H9 (cell line): ENCODE measurements around the gene TTC39C. TPM values are rescaled to one million over a fixed set of nuclear protein-coding genes. Genes with fewer than 3 reads are reported as not detected.

Experiments used
- DNase-seq: peaks from one replicate; pipeline ENCODE4 v3.0.0-alpha.2; 2017
- H2AFZ ChIP-seq: one replicate; pipeline ENCODE4 v1.6.1; 2013; ENCODE audit warnings: mild to moderate bottlenecking, low read length, control low read depth, moderate library complexity
- H2AK5ac ChIP-seq: 2 replicates; pipeline ENCODE4 v1.6.1; 2013; ENCODE audit warnings: low read length, control low read depth, mixed read lengths; ENCODE audit not compliant: insufficient read length
- H2BK120ac ChIP-seq: one replicate; pipeline ENCODE4 v1.6.1; 2013; ENCODE audit warnings: low read depth, mild to moderate bottlenecking, low read length, control low read depth, inconsistent platforms; ENCODE audit not compliant: poor library complexity, severe bottlenecking
- H2BK12ac ChIP-seq: 2 replicates; pipeline ENCODE4 v1.6.1; 2013; ENCODE audit warnings: low read length, control low read depth, mixed read lengths, low read depth; ENCODE audit not compliant: insufficient read length
- H2BK15ac ChIP-seq: 2 replicates; pipeline ENCODE4 v1.6.1; 2013; ENCODE audit warnings: low read depth, low read length, control low read depth
- H2BK20ac ChIP-seq: one replicate; pipeline ENCODE4 v1.6.1; 2013; ENCODE audit warnings: low read depth, mild to moderate bottlenecking, low read length, control low read depth, inconsistent platforms; ENCODE audit not compliant: poor library complexity, severe bottlenecking
- H2BK5ac ChIP-seq: 2 replicates; pipeline ENCODE4 v1.6.1; 2013; ENCODE audit warnings: low read length, control low read depth, mixed read lengths; ENCODE audit not compliant: insufficient read length
- H3K14ac ChIP-seq: 2 replicates; pipeline ENCODE4 v1.6.1; 2013; ENCODE audit warnings: low read length, control low read depth; ENCODE audit not compliant: insufficient read depth
- H3K18ac ChIP-seq: 2 replicates; pipeline ENCODE4 v1.6.1; 2013; ENCODE audit warnings: low read depth, mild to moderate bottlenecking, mixed read lengths, low read length, control low read depth; ENCODE audit not compliant: insufficient read length
- H3K23ac ChIP-seq: 2 replicates; pipeline ENCODE4 v1.6.1; 2013; ENCODE audit warnings: low read length, control low read depth, mixed read lengths, low read depth; ENCODE audit not compliant: insufficient read length
- H3K23me2 ChIP-seq: 2 replicates; pipeline ENCODE4 v1.6.1; 2013; ENCODE audit warnings: low read depth, mild to moderate bottlenecking, mixed read lengths, low read length, control low read depth; ENCODE audit not compliant: insufficient read length, poor library complexity, severe bottlenecking
- H3K27ac ChIP-seq: 2 replicates; pipeline ENCODE4 v1.5.1; 2013; ENCODE audit warnings: low read length, control low read depth, mixed read lengths, low read depth; ENCODE audit not compliant: insufficient read length
- H3K27me3 ChIP-seq: 2 replicates; pipeline ENCODE4 v1.6.1; 2013; ENCODE audit warnings: low read length, control low read depth, inconsistent platforms; ENCODE audit not compliant: insufficient read depth
- H3K4ac ChIP-seq: 2 replicates; pipeline ENCODE4 v1.6.1; 2013; ENCODE audit warnings: low read depth, mild to moderate bottlenecking, control low read depth, inconsistent platforms, low read length, moderate library complexity
- H3K4me1 ChIP-seq: 2 replicates; pipeline ENCODE4 v1.6.1; 2013; ENCODE audit warnings: low read length, control low read depth, inconsistent platforms; ENCODE audit not compliant: insufficient read depth
- H3K4me2 ChIP-seq: 2 replicates; pipeline ENCODE4 v1.6.1; 2013; ENCODE audit warnings: low read length, control low read depth, mixed read lengths; ENCODE audit not compliant: insufficient read length, insufficient read depth
- H3K56ac ChIP-seq: 2 replicates; pipeline ENCODE4 v1.6.1; 2013; ENCODE audit warnings: low read depth, mild to moderate bottlenecking, mixed read lengths, low read length, control low read depth; ENCODE audit not compliant: insufficient read length
- H3K79me1 ChIP-seq: 2 replicates; pipeline ENCODE4 v1.6.1; 2013; ENCODE audit warnings: low read depth, mild to moderate bottlenecking, moderate library complexity, low read length, control low read depth, inconsistent platforms; ENCODE audit not compliant: insufficient read depth, poor library complexity, severe bottlenecking
- H3K79me2 ChIP-seq: 2 replicates; pipeline ENCODE4 v1.6.1; 2013; ENCODE audit warnings: low read length, control low read depth, inconsistent platforms; ENCODE audit not compliant: insufficient read depth
- H3K9ac ChIP-seq: 2 replicates; pipeline ENCODE4 v1.6.1; 2013; ENCODE audit warnings: low read length, control low read depth, mixed read lengths; ENCODE audit not compliant: insufficient read length; ENCODE audit errors: extremely low read depth
- H3K9me3 ChIP-seq: one replicate; pipeline ENCODE4 v1.6.1; 2013; ENCODE audit warnings: low read depth, low read length, inconsistent platforms; ENCODE audit not compliant: control insufficient read depth
- H3T11ph ChIP-seq: one replicate; pipeline ENCODE4 v1.6.1; 2013; ENCODE audit warnings: mild to moderate bottlenecking, low read length, control low read depth, inconsistent platforms
- H4K20me1 ChIP-seq: one replicate; pipeline ENCODE4 v1.6.1; 2013; ENCODE audit not compliant: control insufficient read depth, insufficient read length, insufficient read depth
- H4K5ac ChIP-seq: 2 replicates; pipeline ENCODE4 v1.6.1; 2013; ENCODE audit warnings: low read depth, mild to moderate bottlenecking, mixed read lengths, low read length, control low read depth; ENCODE audit not compliant: insufficient read length
- H4K8ac ChIP-seq: replicated peaks from 2 replicates; pipeline ENCODE4 v1.6.1; 2013; ENCODE audit warnings: low read length, control low read depth, mixed read lengths, low read depth; ENCODE audit not compliant: insufficient read length
- H4K91ac ChIP-seq: 2 replicates; pipeline ENCODE4 v1.6.1; 2013; ENCODE audit warnings: low read depth, mild to moderate bottlenecking, moderate library complexity, mixed read lengths, low read length, control low read depth; ENCODE audit not compliant: insufficient read length
- H3K27ac Mint-ChIP-seq, 3 experiments: 2 replicates in 2 of 3; 3 replicates in 1 of 3; pipeline ENCODE4 v1.8.0; 2020 to 2021; ENCODE audit warnings: mixed read lengths in 3 of 3, mild to moderate bottlenecking in 1 of 3, moderate library complexity in 1 of 3
- H3K27me3 Mint-ChIP-seq: 2 replicates; pipeline ENCODE4 v1.8.0; 2021; ENCODE audit warnings: low read depth, mild to moderate bottlenecking, moderate library complexity, mixed read lengths
- H3K36me3 Mint-ChIP-seq, 3 experiments: 2 replicates in 2 of 3; 3 replicates in 1 of 3; pipeline ENCODE4 v1.8.0; 2020 to 2021; ENCODE audit warnings: low read depth in 3 of 3, mixed read lengths in 3 of 3; ENCODE audit not compliant: insufficient read depth in 1 of 3
- H3K4me1 Mint-ChIP-seq, 2 experiments: 2 replicates each; pipeline ENCODE4 v1.8.0; 2020; ENCODE audit warnings: mixed read lengths in 2 of 2
- H3K4me3 Mint-ChIP-seq, 2 experiments: 2 replicates in 1 of 2; 3 replicates in 1 of 2; pipeline ENCODE4 v1.8.0; 2020 to 2021; ENCODE audit warnings: mild to moderate bottlenecking in 2 of 2, mixed read lengths in 2 of 2, moderate library complexity in 1 of 2
- H3K9me3 Mint-ChIP-seq, 2 experiments: 2 replicates in 1 of 2; 3 replicates in 1 of 2; pipeline ENCODE4 v1.8.0; 2020; ENCODE audit warnings: mild to moderate bottlenecking in 2 of 2, mixed read lengths in 2 of 2, moderate library complexity in 1 of 2
- CTCF ChIP-seq: fragments of 200-600 bp; sonication (generic); conservative IDR thresholded peaks from 3 replicates; pipeline ENCODE4 v1.8.0; 2021; ENCODE audit warnings: antibody characterized with exemption, mild to moderate bottlenecking
- WGBS: extraction: QIAGEN DNeasy Blood & Tissue Kit; methylation state at CpG from one replicate; pipeline ENCODE4 v1.1.7; 2013; ENCODE audit warnings: missing lambda C conversion rate, low lambda C conversion rate, mixed read lengths; ENCODE audit not compliant: insufficient read length; ENCODE audit errors: extremely low coverage; 5-methylcytosine and 5-hydroxymethylcytosine counted together
- total RNA-seq: library from RNA; stranded (reverse); gene quantifications from 2 replicates; pipeline ENCODE4 v1.2.1, GENCODE V29; 2021

Gene TTC39C
- total RNA-seq, 1 experiment from 2014 or later: 18.0 TPM

GRCh38 chr18:24115628-24116027, 101.1 kb downstream of the TTC39C start:
- Histone ChIP-seq H3K4me1 (no peaks in the 10 kb centered on the region), H3K27me3 (no peaks in the 10 kb centered on the region), H4K91ac (no peak overlapping the region), H4K5ac (no peak overlapping the region), H3K4ac (no peak overlapping the region), H4K20me1 (no peaks in the 10 kb centered on the region), H2AK5ac (no peak overlapping the region), H3K56ac (no peak overlapping the region), H3K9me3 (no peaks in the 10 kb centered on the region), H2BK120ac (no peak overlapping the region), H4K8ac (no peak overlapping the region), H2BK12ac (no peak overlapping the region), H3K23ac (no peak overlapping the region), H3K23me2 (no peaks in the 10 kb centered on the region), H3T11ph (no peak overlapping the region), H3K14ac (no peak overlapping the region), H3K79me1 (no peaks in the 10 kb centered on the region), H3K9ac (no peak overlapping the region), H3K4me2 (no peak overlapping the region), H2BK5ac (no peak overlapping the region), H2BK20ac (no peak overlapping the region), H2BK15ac (no peak overlapping the region), H3K18ac (no peak overlapping the region), H2AFZ (no peak overlapping the region), H3K79me2 (no peaks in the 10 kb centered on the region), H3K27ac (no peak overlapping the region)
- H3K27ac Mint-ChIP-seq: no peak overlapping the region
- H3K9me3 Mint-ChIP-seq: no peaks in the 10 kb centered on the region
- H3K27me3 Mint-ChIP-seq: no peaks in the 10 kb centered on the region
- no peak for TF ChIP-seq CTCF
- no peak for DNase-seq
- H3K36me3 Mint-ChIP-seq: peaks cover 0 to 10% (median 3%) of the 10 kb centered on the region in 3 experiments; a peak in 4 of 7 replicates
- WGBS: no CpG with 5 or more reads among the region's 2 CpGs
- peaks cover 7 to 9% of the 10 kb centered on the region in 2 experiments for H3K4me1 Mint-ChIP-seq
- H3K4me3 Mint-ChIP-seq: no peak overlapping the region
